ENCODE data around the gene ADGRL3.

- TF ChIP-seq POLR2A (IDR thresholded peaks at IDR 0.05) = no peak
- no peak for TF ChIP-seq CTCF (IDR thresholded peaks at IDR 0.05)
Measured at GRCh38 chr4:61933527-61933926, 733.4 kb downstream of the ADGRL3 start.

All from thyroid gland (tissue), 4 donors.